Brain pericyte (primary cell): Measurements from ENCODE around the gene CCSER1.
"Not testable (repeated sequence)": the region's sequence is repeated elsewhere in the genome, so short reads cannot be mapped to it uniquely, and the experiment has no call there.

Experiments
- DNase-seq: peaks from one replicate; pipeline ENCODE4 v3.0.0-alpha.2; 2012; ENCODE audit warnings: low read depth, low spot score

CCSER1 gene

DNA sequence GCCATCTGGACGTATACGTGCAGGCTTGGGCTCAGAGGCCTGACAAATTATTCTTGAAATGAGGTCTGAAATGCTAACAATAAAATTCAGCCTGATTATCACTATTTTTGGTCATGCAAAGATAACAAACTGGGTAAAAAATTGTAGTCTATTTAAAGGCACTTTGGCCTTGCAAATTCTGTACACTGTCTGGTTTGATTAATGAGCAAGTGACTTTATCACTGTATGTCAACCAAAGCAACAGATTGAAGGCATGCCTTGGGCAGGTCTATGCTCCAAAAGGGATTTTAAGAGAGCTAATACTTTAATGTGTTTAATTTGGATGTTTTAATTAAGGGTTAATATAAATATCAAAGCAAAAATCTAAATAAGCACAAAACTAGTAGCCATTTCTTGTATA lies 1141.7 kb downstream of the CCSER1 start:
- no peak for DNase-seq

DNA sequence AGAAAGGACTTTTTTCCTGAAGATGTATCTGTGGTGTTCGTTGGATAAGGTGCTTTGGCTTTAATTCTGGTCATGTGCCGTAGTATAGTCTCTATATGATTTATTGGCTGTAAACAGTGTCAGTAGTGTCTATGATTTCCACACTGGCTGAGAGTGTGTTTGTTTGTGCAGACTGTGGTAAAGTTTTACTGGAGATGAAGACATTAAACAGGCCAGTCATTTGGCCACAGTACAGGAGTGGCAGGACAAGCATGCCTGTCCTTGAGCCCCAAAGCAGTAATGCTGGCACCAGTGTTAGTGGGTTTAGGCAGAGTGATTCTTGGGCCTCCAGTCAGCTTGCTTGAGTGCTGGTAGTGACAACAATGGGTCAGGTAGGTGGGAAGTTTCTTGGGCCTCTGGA lies 1152.7 kb downstream of the CCSER1 start:
- DNase-seq, result no peak

DNA sequence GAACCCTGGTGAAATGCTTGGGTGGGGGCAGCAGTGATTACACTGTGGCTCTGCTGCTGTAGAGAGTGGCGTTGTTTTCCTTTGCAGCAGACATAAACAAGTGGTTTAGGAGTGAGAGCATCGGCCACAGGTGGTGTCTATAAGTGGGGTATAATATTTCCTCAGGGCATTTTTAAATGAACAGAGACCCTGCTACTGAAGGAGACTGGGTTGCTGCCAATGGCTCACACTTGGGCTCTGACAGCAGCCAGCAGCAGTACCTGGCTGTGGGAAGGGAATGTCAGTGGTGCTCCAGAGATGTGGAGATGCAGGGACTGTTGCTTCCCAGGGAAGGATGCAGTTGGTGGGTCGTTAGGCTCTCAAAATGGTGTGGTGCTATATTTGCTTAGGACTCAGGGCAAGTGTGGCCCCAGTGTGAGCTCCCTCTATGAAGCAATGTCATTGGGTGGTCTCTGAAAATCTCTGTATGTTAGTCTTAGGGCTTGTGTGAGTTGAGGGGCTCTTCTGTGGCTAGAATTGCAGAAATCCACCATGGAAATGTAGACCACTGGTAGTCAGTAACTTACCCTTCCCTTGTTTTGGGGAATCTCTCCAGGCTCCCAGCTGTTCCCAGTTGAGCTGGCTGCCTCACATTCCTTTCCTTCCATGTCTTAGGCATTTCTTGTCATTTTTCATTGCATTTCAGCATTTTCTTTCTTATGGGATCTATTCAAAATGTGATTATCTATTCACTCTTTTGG lies 1153.5 kb downstream of the CCSER1 start:
- no peak for DNase-seq

DNA sequence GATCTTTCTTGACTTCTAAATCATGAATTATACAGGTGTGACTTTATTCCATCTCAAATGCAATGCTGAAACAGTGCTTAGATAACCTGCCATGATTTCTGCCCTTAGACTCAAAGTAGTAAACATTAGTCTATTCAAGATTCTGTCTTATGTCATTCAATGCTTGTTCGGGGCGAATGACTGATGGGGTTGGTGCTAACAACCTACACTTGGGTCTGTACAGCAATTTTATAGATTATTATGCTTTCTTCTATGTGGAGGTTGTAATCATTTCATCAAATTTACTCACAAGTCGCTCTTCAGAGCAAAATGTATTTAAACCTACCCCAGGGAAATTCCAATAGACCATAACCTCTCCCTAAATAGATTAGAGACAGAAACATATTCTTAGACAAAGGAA lies 1155.0 kb downstream of the CCSER1 start:
- DNase-seq, result no peak

GRCh38 chr4:91283726-91284230 lies 1156.6 kb downstream of the CCSER1 start:
- no peak for DNase-seq

DNA sequence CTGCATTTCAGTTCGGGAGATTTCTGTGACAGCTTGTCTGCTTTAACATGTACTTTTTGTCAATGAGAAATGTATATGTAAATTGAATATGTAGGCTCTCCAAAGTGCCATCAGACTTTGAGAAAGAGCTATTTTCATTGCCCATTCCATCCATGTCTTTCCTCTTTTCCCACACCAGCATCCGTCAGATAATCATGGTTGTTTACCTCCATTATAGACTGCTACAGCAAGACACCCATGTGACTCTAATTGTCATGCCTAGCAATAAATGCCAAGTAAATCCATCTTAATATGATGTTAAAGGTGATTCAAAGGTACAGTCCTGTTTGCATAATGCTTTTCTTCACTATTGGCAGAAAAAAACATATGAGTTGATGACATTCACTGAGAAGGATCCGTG lies 1157.3 kb downstream of the CCSER1 start:
- no peak for DNase-seq

GRCh38 chr4:91285487-91285886 lies 1158.3 kb downstream of the CCSER1 start:
- DNase-seq, result no peak

GRCh38 chr4:91288702-91289311 lies 1161.6 kb downstream of the CCSER1 start:
- no peak for DNase-seq

DNA sequence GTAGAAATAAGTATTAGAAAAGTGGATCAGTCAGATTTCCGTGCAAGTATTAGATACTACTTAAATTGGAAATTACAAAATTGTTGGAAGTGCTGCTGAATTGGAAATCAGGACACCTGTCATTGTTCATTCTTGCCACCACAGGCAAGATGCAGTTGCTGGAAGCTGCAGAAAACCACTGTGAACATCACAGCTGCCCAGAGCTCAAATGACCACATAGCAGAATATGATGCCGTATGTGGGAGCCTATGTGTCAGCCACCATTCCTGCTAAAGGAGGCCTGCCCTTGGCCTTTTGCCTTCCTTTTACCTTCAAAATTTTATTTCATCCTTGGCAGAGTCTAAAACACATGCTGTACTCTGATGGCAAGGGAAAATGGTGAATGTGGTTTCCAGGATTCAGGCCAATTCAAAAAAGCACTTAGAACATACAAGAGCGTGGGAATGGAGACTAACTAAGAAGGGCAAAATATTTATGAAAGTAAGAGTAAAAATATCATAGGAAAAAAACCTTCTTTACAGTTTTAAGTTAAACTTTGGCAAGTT lies 1171.0 kb downstream of the CCSER1 start:
- DNase-seq, result no peak

DNA sequence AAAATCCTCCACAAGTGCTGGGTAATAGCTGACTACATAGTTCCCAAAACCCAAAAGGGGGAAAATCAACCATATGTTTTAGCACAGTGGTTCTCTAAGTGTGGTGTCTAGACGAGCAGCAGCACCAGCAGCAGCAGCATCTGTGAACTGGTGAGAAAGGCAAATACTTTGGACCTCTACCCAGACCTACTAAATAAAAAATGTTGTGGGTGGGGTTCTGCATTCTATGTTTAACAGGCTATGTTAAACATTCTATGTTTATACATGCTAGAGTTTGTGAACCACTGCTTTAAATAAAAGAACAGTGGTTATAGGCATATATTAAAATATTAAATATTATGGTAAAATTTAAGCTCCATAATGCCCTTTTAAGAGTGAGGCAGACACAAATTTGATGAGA lies 1171.6 kb downstream of the CCSER1 start:
- DNase-seq, result no peak

GRCh38 chr4:91302120-91302519 lies 1174.9 kb downstream of the CCSER1 start:
- DNase-seq, result no peak

GRCh38 chr4:91304292-91304691 lies 1177.1 kb downstream of the CCSER1 start:
- DNase-seq, result no peak

DNA sequence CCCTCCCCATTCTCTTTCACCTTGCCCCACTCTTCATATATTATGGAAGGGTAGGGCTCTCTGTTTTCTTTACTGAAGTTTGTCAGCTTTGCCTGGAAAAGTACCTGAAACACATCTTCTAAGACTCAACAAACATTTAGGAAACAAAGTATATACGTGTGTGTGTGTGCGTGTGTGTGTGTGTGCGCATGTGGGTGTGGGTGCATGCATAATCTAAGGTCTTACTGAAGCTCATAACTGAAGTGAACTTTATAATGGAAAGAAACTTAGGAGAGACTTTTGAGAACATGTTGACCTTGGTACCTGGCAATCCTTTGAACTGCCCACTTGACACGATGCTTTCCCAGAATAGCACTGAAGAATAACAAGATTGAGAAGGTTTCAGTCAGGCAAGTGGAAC lies 1190.2 kb downstream of the CCSER1 start:
- DNase-seq, result no peak

GRCh38 chr4:91319556-91320268 lies 1192.5 kb downstream of the CCSER1 start:
- no peak for DNase-seq

GRCh38 chr4:91322961-91323360 lies 1195.8 kb downstream of the CCSER1 start:
- no peak for DNase-seq

DNA sequence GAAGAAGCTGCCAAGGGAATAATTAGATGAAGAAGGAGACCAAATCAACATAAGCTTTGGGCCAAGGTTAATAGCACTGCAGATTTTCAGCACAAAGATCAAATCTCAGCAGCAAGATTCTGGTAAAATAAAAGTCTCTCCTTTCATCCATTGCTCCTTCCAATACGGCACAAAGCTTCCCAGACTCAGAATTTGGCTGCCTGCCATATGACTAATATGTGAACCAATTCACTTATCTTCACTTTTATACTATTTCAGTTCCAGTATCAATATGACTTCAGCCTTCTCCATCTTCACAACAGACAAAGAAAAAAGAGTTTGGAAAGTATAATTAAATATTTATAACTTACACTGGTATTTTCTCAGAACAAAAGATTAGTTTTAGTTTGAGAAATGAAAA lies 1198.3 kb downstream of the CCSER1 start:
- DNase-seq, result no peak

DNA sequence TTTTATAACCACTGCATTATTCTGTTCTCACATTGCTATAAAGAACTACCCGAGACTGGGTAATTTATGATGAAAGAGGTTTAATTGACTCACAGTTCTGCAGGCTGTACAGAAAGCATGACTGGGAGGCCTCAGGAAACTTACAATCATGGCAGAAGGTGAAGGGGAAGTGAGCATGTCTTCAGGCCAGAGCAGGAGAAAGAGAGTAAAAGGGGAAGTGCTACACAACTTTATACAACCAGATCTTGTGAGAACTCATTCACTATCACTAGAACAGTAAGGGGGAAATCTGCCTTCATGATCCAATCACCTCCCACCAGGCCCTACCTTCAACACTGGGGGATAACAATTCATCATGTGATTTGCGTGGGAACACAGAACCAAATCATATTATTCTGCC lies 1199.0 kb downstream of the CCSER1 start:
- DNase-seq, result not testable (repeated sequence)

- DNase-seq, result no peak
Measured at GRCh38 chr4:91330555-91331137, 1203.5 kb downstream of the CCSER1 start.

DNA sequence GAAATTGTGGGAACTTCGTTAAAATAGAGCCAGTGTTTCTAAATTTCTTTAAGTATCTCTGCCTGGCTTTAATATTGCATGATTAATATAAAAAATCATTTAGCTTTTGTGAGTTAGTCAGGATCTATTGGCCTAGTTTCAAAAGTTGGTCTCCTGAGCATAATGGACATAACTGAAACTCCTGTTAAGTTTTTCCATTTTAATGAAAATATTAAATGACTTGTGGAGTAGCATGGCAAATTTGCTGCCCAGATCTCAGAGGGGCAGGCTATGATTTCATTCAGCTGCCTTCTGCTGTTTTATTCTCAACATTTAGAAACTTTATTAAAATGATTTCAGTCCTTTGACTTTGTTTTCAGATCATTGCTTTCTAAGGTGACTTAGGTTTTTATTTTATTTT lies 1213.6 kb downstream of the CCSER1 start:
- DNase-seq, result no peak

GRCh38 chr4:91345632-91346031 lies 1218.4 kb downstream of the CCSER1 start:
- no peak for DNase-seq

- DNase-seq, result not testable (repeated sequence)
Measured at GRCh38 chr4:91356496-91356895, 1229.3 kb downstream of the CCSER1 start.

DNA sequence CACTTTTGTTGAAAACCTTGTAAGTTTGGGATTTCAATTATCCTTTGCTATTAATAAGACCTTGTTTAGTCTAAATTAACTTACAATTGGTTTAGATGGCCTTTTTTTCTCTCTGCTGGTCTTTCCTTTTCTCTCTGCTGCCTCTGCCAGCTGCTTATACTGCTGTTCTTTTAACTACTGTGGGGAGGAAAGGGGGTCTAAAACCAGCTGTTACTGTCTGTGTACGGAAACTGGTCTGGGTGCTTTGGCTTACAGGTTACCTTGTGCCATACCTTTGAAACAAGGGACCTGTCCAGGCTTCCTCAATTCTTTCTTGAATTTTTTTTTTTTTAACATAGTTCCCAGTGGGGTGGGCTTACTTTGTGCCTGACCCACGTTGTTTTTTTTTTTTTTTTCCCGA lies 1230.8 kb downstream of the CCSER1 start:
- not testable (repeated sequence) for DNase-seq
